Measurements from ENCODE around the gene HOXA5. TPM values are rescaled to one million over a fixed set of nuclear protein-coding genes. Genes with fewer than 3 reads are reported as not detected.

Gene HOXA5
- total RNA-seq, 1 donor from 2014 or later = not detected

DNA sequence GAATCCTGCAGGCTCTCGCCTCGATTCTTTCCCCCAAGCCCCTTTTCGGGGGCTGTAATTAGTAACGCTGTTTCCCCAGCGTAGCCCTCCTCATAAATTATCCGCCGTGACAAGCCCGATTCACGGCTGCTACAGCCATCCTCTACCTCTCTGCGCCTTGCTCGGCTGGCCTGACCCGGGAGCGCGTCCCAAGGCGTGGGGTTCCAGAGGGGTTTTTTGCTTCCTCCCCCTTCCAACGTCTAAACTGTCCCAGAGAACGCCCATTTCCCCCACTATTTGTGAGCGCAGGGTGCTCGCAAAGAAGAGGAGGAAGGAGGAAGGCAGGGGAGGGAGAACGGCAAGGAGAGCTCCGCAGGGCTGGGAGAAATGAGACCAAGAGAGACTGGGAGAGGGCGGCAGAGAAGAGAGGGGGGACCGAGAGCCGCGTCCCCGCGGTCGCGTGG is 880 bp downstream of the HOXA5 start:
- H3K27ac ChIP-seq (replicated peaks) = peak overlapping the region; percentile 47
- H3K4me3 ChIP-seq = peak overlapping the region; percentile 64
- H3K9me3 ChIP-seq (replicated peaks) = no peaks in the 10 kb centered on the region
- H3K27me3 ChIP-seq (ENCODE audit: low read depth) = peaks cover 100% of the 10 kb centered on the region
- peaks cover 43% of the 10 kb centered on the region for H3K4me1 ChIP-seq
- intact Hi-C loops (cut with micrococcal nuclease) = no loop called here
- TF ChIP-seq, protein P1, sequence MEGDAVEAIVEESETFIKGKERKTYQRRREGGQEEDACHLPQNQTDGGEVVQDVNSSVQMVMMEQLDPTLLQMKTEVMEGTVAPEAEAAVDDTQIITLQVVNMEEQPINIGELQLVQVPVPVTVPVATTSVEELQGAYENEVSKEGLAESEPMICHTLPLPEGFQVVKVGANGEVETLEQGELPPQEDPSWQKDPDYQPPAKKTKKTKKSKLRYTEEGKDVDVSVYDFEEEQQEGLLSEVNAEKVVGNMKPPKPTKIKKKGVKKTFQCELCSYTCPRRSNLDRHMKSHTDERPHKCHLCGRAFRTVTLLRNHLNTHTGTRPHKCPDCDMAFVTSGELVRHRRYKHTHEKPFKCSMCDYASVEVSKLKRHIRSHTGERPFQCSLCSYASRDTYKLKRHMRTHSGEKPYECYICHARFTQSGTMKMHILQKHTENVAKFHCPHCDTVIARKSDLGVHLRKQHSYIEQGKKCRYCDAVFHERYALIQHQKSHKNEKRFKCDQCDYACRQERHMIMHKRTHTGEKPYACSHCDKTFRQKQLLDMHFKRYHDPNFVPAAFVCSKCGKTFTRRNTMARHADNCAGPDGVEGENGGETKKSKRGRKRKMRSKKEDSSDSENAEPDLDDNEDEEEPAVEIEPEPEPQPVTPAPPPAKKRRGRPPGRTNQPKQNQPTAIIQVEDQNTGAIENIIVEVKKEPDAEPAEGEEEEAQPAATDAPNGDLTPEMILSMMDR (IDR thresholded peaks at IDR 0.05; ENCODE audit: borderline replicate concordance) = no peak
- no peaks in the 10 kb centered on the region for H3K36me3 ChIP-seq
- no peak for DNase-seq

DNA sequence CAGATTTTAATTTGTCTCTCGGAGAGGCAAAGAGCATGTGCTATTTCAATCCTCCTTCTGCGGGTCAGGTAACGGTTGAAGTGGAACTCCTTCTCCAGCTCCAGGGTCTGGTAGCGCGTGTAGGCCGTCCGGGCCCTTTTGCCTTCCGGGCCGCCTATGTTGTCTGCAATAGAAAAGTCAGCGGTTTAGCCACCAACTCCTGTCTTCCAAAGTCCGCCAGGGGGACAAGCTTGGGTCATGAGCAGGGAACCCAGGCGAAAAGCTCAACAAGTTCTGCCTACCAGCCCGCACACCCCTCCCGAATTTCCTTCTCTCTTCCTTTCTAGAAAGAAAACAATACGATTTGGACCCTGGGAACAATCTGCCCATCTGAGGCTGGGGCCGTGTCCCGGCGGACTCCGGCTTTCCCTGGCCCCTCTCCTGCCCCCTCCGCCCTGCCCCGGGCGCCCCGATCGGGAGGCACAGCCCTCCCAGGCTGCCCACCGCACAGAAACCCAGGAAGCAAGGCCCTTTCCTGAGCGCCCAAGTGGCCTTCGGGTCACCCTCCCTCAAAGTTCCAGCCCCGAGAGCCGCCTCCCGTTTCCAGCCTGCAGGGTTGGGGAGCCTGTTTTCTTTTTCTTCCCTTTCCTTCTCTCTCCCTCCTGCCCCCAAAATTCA is 1.4 kb downstream of the HOXA5 start:
- TF ChIP-seq, protein P1 (IDR thresholded peaks at IDR 0.05; ENCODE audit: borderline replicate concordance) = no peak
- H3K4me3 ChIP-seq = peak overlapping the region; percentile 64
- intact Hi-C loops (cut with micrococcal nuclease) = no loop called here
- H3K36me3 ChIP-seq = no peaks in the 10 kb centered on the region
- peaks cover 37% of the 10 kb centered on the region for H3K4me1 ChIP-seq
- no peaks in the 10 kb centered on the region for H3K9me3 ChIP-seq (replicated peaks)
- H3K27ac ChIP-seq (replicated peaks) = no peak overlapping the region
- DNase-seq = no peak
- H3K27me3 ChIP-seq (ENCODE audit: low read depth) = peaks cover 100% of the 10 kb centered on the region

DNA sequence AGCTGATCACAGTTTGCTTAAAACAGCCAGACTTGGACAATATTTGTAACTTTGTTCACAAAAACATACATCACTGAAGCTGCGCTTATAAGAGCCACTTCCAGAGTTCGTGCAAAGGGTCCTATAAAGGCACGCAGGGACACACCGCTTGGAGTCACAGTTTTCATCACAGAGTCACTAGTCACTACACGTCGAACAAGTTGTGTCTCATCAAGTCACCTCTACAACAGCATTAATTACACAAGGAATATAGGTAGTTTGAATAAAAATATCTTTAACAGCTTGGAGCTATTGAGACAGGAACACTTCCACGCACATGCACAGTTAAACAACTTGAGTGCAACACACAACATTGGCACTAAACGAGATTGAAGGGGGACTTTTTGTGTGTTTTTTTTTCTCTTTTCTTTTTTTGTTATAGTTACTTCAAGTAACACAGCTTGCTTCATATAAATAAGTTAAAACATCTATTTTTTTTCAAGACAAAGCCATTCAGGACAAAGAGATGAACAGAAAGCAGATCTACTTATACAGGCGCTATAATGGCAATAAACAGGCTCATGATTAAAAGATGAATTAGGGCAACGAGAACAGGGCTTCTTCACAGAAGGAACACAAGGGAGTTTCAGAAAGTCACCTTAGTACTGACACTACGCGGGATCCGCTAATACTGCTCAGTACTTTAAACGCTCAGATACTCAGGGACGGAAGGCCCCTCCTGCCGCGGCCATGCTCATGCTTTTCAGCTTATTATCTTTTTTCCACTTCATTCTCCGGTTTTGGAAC is 2.2 kb downstream of the HOXA5 start:
- peak overlapping the region; percentile 64 for H3K4me3 ChIP-seq
- no peaks in the 10 kb centered on the region for H3K36me3 ChIP-seq
- no peaks in the 10 kb centered on the region for H3K9me3 ChIP-seq (replicated peaks)
- TF ChIP-seq, protein P1 (IDR thresholded peaks at IDR 0.05; ENCODE audit: borderline replicate concordance) = no peak
- intact Hi-C loops (cut with micrococcal nuclease) = no loop called here
- peaks cover 37% of the 10 kb centered on the region for H3K4me1 ChIP-seq
- no peak for DNase-seq
- H3K27me3 ChIP-seq (ENCODE audit: low read depth) = peaks cover 100% of the 10 kb centered on the region
- no peak overlapping the region for H3K27ac ChIP-seq (replicated peaks)

DNA sequence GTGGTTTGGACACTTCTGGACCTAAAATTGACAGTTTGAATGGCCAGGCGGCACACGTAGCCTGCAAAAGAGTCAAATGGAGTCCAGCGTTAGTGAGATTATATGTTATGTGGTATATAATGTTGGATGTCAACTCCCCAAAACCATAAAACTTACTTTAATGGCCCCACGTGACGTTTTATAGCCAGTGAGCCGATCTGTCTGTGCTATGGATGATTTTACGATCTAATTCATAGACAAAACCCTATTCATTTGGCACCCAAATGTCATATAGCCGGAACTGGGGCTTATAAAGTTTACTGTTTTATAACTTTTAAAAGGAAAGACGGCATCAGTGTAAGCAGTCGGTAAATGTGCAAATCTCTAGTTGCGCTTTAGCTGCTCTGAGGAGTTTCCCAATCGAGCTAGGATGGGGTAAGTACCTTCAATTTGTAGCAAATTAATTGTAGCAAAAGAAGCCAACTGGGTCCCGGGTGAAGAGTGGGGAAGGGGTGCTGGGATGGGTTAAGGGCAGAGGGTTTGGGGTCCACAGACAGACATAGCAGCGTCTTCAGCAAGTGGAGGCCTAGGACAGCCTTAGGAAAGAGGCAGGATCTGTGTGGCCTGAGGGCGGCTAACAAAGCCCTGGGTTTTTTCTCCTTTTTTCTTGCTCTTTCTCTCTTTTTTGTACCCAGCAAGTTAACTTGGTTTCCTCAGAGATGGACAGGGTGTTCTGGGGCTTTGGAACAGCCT is 3.2 kb downstream of the HOXA5 start:
- no peak for DNase-seq
- Histone ChIP-seq H3K36me3 (no peaks in the 10 kb centered on the region), H3K27me3 (ENCODE audit: low read depth) (peaks cover 100% of the 10 kb centered on the region), H3K9me3 (replicated peaks) (no peaks in the 10 kb centered on the region), H3K4me1 (peaks cover 37% of the 10 kb centered on the region), H3K4me3 (no peak overlapping the region), H3K27ac (replicated peaks) (no peak overlapping the region)
- TF ChIP-seq, protein P1 (IDR thresholded peaks at IDR 0.05; ENCODE audit: borderline replicate concordance) = no peak
- intact Hi-C loops (cut with micrococcal nuclease) = no loop called here

DNA sequence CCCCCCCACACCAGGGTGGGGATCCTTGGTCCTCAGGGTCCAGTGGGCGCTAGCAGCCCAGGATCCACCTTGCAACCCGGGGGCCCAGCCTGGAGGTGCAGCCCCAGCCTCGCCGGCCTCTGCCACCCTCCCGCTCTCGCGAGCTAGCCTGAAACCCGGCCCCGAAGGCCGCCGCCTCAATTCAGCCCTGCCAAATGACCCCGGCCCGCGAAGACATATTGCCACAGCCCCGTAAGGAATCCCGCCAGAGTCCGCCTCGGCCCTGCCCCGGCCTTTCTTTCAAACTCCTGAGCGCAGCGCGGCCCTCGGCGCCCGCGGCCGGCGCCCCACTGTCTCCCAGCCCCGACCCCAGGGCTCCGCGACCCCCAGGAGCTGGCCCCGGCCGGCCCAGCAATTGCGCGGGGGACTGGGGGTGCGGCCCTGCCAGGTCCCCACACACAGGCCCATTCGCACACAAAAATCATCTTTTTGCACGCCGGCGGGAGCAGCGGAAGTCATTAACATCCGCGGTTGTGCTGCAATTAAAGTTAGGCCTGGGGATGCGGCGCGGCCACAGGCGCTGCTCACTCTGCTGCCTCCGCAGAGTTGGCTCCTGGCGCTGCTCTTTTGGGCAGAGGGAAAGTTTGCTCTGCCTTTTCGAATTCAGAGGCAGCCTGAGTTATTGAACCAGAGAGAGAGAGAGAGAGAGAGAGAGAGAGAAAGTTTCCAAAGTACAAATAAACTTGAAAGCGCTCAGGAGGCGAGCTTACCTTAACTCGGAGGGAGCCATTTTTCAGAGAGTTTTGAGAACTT is 4.0 kb downstream of the HOXA5 start:
- Histone ChIP-seq H3K4me1 (peaks cover 30% of the 10 kb centered on the region), H3K4me3 (no peak overlapping the region), H3K27me3 (ENCODE audit: low read depth) (peaks cover 100% of the 10 kb centered on the region), H3K36me3 (no peaks in the 10 kb centered on the region), H3K9me3 (replicated peaks) (no peaks in the 10 kb centered on the region), H3K27ac (replicated peaks) (no peak overlapping the region)
- no peak for DNase-seq
- intact Hi-C loops (cut with micrococcal nuclease) = no loop called here
- TF ChIP-seq, protein P1 (IDR thresholded peaks at IDR 0.05; ENCODE audit: borderline replicate concordance) = no peak
